ENCODE measurements around the gene TSPYL2.

Gene TSPYL2

DNA sequence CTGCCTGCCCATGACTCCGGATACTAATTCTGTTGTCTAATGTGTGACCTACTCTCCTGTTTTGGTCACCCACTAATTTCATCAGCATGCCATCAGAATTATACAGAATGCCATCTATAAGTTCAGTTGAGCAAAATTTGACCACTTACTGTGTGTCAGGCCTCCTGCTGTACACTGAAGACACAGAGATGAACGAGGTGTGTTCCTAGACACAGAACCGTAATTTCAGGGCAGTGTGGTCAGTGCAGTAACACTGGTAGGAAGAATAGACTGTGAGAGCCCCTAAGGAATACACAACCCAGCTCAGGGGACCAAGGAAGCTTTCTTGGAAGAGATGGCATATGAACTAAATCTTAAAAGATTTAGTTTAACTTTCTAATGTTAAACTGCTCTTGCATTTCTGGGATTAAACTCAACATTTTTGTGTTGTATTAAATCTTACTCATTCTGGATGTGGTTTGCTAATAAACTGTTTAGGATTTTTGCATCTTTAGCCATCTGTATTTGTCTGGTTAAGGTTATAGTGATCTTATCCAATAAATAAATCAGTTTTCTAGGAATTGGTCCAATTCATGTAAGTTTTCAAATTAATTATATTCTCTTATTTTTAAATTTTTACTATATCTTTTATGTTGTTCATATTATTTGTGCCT lies 46.1 kb downstream of the TSPYL2 start:
- no peaks in the 10 kb centered on the region for H3K27me3 ChIP-seq
- intact Hi-C loops (cut with DNase I; ENCODE audit: low total_unique reads): no loop called here
- no peak overlapping the region for H3K27ac ChIP-seq
- DNase-seq: no peak
- H3K36me3 ChIP-seq: peaks cover 0 to 1% (median 0%) of the 10 kb centered on the region in 3 donors
- H3K4me3 ChIP-seq: no peak overlapping the region
- peaks cover 0 to 7% (median 0%) of the 10 kb centered on the region in 3 donors for H3K9me3 ChIP-seq
- no peaks in the 10 kb centered on the region for H3K4me1 ChIP-seq
- TF ChIP-seq, protein P1, sequence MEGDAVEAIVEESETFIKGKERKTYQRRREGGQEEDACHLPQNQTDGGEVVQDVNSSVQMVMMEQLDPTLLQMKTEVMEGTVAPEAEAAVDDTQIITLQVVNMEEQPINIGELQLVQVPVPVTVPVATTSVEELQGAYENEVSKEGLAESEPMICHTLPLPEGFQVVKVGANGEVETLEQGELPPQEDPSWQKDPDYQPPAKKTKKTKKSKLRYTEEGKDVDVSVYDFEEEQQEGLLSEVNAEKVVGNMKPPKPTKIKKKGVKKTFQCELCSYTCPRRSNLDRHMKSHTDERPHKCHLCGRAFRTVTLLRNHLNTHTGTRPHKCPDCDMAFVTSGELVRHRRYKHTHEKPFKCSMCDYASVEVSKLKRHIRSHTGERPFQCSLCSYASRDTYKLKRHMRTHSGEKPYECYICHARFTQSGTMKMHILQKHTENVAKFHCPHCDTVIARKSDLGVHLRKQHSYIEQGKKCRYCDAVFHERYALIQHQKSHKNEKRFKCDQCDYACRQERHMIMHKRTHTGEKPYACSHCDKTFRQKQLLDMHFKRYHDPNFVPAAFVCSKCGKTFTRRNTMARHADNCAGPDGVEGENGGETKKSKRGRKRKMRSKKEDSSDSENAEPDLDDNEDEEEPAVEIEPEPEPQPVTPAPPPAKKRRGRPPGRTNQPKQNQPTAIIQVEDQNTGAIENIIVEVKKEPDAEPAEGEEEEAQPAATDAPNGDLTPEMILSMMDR (IDR thresholded peaks at IDR 0.05): no peak

DNA sequence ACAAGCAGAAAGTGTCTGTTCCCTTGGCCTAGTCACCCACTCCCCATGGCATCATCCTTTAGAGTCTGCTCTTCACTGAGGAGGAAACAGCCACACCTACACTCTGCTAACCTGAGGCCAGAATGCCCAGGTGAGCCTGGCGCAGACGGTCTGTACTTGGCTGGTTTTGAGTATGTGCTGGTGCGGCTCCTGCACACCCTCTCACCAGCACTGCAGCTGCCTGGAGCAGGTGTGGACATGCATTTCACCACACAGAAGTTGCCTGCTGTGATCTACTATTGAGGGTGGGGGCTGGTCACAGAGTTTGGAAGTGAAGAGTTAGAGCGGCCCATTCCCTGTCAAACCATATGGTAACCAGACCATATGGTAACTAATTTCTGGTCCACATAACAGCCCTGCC lies 51.2 kb downstream of the TSPYL2 start:
- Histone ChIP-seq H3K27me3 (no peaks in the 10 kb centered on the region), H3K36me3 (peaks cover 0 to 6% (median 0%) of the 10 kb centered on the region in 3 donors), H3K4me1 (no peaks in the 10 kb centered on the region), H3K4me3 (no peak overlapping the region), H3K9me3 (no peaks in the 10 kb centered on the region), H3K27ac (no peak overlapping the region)
- TF ChIP-seq, protein P1 (IDR thresholded peaks at IDR 0.05): no peak
- DNase-seq: no peak
- intact Hi-C loops (cut with DNase I; ENCODE audit: low total_unique reads): no loop called here

DNA sequence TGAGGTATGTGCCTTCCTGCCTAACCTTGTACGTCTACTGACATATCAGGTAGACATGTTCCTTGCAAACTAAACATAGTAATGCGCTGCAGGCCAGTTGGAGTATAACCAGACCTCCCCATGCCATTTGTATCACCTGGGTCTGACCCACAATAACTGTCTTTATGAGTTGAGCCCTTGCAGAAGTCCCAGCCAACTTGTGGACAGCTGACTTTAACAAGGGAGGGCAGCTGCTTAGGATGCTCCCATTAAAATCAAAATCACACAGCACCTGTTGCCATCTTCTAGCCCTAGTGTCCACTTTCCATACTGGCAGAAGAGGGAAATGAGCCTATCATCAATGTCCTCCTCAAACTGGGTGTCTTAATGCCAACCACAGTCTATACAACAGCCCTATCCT lies 53.4 kb downstream of the TSPYL2 start:
- DNase-seq: no peak
- Histone ChIP-seq H3K4me1 (no peaks in the 10 kb centered on the region), H3K36me3 (peaks cover 0 to 6% (median 0%) of the 10 kb centered on the region in 3 donors), H3K27ac (no peak overlapping the region), H3K27me3 (no peaks in the 10 kb centered on the region), H3K9me3 (no peaks in the 10 kb centered on the region), H3K4me3 (no peak overlapping the region)
- TF ChIP-seq, protein P1 (IDR thresholded peaks at IDR 0.05): no peak
- intact Hi-C loops (cut with DNase I; ENCODE audit: low total_unique reads): no loop called here

Data from tibial artery (tissue), 4 donors.